A673 (cell line): ENCODE results near the gene CLEC2D.
"Not testable (repeated sequence)": the region's sequence is repeated elsewhere in the genome, so short reads cannot be mapped to it uniquely, and the experiment has no call there.

ENCODE experiments used
- CTCF ChIP-seq: fragments of 300-800, 200-600 bp; sonication (generic); conservative IDR thresholded peaks from 2 replicates; pipeline ENCODE4 v1.5.1; 2017; ENCODE audit warnings: low read depth, mild to moderate bottlenecking, antibody characterized with exemption, low read length, moderate library complexity, mixed read lengths
- EZH2 ChIP-seq: fragments of 200-600 bp; sonication (generic); IDR thresholded peaks from 2 replicates; pipeline ENCODE4 v1.6.1; 2017; ENCODE audit warnings: borderline replicate concordance, low read depth, mild to moderate bottlenecking, mixed read lengths, antibody characterized with exemption, low read length; ENCODE audit not compliant: poor library complexity, severe bottlenecking

GRCh38 chr12:9704561-9704960, 35.0 kb downstream of the CLEC2D start:
- TF ChIP-seq CTCF, EZH2: not testable (repeated sequence)
